Fibroblast of the conjunctiva (primary cell): ENCODE results near the gene SIDT1.

Experiments
- DNase-seq: peaks from one replicate; pipeline ENCODE4 v3.0.0-alpha.2; 2010; ENCODE audit warnings: low read depth

SIDT1 gene

DNA sequence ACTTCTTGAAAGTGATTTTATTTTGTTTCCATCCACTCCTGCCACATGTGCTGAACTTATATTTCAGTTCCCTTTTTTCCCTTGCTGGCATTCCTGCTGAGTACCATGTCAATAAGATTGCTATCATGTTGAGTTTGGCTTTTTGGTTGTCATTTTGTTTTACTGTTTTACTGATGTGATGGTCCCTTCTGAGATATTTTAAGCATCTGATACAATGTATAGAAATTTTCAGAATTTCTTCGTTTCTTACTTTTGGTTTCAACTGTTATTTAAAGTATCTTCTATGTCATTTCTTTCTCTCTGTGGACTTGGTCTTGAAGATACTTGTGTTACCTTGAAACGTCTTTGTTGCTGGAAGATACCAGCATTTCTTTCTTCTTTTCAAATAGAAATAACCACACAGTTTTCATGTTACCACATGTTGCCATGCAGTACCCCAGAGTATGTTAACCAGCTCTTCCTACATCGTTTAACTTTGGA is 14.1 kb downstream of the SIDT1 start:
- no peak for DNase-seq

DNA sequence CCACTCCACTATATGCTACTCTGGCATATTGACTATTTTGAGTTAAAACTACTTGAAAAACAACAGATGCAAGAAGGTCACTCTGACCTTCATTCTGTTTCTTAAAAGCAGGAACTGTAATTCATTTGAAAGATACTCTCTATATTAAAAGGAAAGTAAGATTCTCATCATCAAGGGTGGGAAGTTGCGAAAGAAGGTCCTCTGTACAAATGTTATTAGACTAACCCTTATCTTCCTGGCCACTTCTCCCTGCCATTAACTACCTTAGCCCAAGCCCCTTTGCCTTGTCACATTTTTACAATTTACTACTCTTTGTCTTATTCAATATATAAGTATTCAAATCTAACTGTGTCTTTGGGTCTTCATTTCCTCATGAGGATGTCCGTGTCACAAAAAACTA is 16.1 kb downstream of the SIDT1 start:
- DNase-seq, result no peak

DNA sequence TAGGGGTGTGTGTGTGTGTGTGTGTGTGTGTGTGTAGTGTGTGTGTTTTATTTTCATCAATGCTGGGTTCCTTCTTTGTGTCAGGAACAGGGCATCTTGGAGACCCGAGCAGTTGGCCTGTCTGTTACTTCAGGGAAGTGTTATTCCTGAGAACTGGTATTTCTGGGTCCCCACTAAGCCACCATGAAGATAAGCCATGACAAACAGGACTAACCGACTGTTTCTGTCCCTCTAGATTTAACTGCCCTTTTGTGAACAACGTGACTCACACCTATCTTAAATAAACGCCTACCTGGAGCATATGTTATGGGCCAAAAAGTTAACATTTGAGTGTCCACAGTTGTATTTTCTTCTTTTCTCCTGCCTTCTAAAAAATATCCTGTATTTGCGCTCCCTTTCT is 19.5 kb downstream of the SIDT1 start:
- no peak for DNase-seq

DNA sequence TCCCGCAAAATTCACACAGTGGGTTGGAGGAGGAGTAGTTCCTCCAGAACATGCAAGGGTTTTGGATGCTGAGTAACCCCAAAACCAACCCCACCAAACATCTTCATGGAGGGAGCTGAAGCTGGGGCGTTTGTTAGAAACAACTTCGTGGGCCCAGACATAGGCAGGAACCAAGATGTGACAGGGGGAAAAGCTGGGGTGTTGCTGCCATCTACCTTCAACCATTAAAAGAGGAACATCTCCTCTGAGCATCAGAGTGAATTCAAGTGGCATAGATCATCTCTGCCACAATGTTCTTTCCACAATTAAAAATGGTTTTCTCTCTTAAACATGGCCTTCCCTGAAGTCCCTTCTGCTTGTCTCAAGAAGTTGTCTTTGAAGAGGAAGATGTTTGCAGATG is 20.5 kb downstream of the SIDT1 start:
- DNase-seq, result no peak

DNA sequence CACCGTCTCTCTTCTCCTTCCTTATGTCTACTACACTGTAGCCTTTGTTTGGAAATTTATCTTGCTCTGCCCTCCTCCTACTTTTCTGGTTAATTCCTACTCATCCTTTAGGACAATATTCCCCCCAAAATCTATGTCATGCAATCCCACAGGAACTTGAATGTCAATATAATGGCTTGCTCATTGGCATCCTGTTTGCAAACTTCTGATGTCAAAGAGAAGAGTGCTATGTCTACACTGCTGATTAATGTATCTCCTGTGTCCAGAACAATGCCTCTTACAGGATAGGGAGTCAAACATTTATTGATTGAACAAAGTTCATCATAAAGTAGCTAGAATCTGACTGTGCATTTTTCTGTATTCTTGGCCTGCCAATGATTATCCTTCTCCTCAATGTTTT is 22.8 kb downstream of the SIDT1 start:
- no peak for DNase-seq

DNA sequence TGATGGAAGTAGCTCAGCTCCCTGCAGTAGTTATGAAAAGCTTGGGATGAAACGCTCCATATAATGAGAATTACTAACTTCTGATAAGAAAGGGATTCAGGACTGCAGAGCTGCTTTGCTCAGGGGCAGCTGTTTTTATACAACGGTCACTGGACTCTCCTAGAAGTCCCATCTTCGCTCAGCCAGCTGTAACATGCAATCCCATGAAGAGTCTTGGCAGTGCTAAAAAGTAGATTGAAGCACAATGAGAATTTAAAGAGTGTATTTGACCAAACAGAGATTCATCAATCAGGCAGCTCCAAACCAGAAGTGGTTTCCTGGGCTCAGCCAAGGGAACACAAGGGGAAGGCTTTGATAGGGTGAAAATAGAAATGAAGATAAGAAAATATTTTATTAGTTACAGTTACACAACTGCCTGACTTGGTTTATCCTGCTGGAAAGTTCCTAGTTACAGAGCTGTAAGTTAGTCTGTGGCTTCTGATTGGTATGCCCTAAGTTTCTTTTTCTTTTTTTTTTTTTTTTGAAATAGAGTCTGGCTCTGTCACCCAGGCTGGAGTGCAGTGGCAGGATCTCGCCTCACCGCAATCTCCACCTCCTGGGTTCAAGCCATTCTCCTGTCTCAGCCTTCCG is 24.1 kb downstream of the SIDT1 start:
- DNase-seq, result no peak

DNA sequence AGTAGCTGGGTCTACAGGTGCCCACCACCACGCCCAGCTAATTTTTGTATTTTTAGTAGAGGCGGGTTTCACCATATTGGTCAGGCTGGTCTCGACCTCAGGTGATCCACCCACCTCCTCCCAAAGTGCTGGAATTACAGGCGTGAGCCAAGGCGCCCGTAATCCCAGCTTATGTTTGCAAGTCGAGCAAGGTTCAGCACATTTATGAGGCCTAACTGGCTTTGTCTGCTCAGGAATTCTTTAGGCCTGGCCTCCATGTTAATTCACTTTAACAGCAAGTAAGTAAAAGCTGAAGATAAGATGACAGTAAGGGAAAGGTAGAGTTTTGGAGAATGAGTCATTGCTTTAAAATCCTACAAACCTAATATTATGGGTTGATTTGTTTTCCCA is 24.6 kb downstream of the SIDT1 start:
- no peak for DNase-seq

DNA sequence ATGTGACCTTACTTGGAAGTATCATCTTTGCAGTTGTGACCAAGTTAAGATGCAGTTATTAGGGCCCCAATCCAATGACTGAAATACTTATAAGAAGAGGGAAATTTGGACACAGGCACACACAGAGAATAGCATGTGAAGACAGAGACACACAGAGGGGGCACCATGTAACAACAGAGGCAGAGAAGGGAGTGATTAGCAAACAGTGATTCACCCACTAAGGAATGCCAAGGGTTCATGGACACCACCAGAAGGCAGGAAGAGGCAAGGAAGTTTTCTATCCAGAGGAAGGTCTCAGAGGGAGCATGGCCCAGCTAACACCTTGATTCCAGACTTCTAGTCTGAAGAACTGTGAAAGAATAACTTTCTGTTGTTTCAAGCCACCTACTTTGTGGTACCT is 25.0 kb downstream of the SIDT1 start:
- no peak for DNase-seq

DNA sequence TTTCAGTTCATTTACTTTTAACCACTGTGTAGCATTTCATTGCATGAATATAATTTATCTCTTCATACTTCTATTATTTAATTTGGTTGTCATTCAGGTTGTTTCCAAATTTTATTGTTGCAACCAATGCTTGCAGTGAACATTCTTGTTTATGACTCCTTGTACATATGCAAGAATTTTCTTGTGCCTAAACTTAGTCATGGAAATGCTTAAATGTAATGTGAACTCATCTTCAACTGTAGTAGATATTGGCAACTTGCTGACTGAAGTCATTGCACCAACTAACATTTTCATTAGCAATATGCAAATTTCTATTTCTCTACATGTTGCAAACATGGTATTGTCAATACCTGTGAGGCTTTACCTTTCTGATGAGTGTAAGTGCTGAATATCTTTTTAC is 26.7 kb downstream of the SIDT1 start:
- no peak for DNase-seq

DNA sequence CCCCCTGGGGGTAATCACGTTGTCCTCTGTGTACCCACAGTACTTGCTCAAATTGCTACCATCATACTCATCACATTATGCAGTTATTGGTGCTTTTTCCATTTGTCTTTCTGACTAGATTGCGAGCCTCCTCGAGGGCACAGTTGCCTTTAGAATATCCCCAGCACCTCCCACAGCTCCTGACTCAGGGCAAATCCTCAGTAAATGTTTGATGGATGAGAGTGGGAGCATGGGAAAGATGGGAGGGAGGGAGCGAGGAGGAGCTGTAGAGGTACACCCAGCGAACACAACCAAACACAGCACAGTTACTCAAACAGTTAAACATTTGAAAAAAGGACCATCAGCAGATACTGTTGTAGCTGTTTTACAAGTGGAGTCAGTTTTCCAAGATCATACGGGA is 27.9 kb downstream of the SIDT1 start:
- DNase-seq, result no peak

DNA sequence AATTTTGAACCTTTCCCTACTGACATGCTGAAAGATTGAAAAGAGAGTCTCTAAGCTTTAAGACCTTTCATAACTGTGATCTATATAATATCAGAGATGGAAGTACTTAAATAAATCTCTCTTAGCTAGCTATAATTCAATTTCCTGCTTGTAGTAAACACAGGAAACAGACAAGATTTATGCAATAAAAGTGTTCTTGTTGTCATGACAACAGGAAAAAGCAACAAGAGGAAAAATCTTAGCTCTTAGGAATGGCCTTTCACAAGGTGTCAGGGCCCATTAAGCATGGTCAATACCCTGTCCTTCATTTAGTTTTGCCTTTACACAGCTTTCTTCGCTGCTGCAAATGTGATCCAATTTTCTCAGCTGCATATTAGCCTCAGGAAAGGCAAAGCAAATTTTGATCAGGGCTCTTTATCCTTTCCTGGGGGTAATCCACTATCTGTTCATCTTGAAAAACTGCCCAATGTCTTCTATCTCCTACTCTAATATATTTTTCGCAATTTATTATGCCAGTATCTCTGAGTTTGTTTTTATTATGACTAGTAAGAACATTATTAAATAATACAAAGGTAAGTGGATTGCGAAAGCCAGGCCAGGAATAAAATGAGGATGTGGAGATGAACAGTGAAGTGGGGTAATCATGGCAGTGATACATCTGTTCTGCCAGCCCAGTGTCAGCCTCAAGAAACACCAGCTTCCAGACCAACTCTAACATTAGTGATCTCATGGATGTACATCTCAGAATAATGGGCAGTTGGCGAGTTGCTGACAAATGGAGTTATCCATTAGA is 28.7 kb downstream of the SIDT1 start:
- no peak for DNase-seq

DNA sequence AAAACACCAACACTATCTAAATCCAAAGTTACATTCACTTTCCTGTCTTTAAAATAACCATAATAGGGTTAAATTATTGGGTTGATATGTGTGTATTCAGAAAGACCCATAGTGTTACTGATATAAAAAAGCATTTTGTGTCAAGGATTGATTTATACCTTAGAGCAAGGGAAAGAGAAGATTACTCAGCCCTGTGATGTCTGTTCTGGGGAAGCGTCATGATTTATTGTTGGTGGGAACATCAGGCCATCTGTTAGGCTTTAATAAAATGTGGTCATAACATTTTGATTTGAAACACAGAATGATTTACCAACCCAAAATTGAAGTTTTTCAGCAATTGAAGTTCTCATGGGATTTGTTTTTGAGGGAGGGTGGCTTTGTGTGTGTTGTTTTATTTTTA is 33.2 kb downstream of the SIDT1 start:
- no peak for DNase-seq

DNA sequence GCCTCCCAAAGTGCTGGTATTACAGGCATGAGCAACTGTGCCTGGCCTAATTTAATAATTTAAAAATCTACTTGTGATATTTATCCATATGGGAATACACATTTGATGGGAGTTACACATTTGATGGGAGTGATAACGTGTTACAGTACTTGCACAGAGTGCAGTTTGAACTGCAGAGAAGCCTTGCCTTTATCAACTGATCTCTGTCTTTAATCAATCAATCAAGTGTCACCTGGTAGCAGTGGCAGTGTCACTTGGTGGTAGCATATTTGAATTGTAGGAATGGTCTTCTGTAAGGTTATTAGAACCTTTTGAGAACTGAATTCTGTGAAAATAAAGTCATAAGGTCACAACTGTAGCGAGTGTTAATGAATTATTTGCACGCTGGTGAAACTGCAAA is 37.8 kb downstream of the SIDT1 start:
- DNase-seq, result no peak

DNA sequence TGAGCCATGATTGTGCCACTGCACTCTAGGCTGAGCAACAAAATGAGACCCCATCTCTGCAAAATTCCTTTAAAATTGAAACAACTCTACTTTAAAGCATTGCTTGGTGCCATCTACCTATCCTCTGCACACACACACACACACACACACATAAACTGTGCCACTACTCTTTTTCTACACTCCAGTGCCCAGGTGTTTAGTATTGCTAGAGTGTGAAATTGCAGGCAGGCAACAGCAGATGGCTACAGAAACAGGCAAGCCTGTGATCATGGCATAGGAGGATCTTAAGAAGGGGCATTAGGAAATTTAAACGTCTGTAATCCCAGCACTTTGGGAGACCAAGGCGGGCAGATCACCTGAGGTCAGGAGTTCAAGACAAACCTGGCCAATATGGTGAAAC is 39.0 kb downstream of the SIDT1 start:
- DNase-seq, result no peak

DNA sequence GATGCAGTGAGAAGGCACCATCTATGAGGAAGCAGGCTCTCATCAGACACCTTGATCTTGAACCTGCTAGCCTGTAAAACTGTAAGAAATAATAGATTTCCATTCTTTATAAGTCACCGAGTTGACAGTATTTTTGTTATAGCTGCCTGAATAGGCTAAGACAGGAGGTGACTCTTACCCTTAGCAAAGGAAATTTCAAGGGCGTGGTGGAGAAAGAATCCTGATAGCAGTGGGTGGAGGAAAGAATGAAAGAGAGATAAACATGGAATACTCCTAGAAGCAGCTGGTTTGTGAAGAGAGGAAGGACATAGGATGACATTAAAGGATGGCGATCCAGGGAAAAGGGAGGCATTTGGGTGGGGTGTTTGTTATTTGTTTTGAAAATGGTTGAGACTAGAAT is 41.4 kb downstream of the SIDT1 start:
- DNase-seq, result no peak

DNA sequence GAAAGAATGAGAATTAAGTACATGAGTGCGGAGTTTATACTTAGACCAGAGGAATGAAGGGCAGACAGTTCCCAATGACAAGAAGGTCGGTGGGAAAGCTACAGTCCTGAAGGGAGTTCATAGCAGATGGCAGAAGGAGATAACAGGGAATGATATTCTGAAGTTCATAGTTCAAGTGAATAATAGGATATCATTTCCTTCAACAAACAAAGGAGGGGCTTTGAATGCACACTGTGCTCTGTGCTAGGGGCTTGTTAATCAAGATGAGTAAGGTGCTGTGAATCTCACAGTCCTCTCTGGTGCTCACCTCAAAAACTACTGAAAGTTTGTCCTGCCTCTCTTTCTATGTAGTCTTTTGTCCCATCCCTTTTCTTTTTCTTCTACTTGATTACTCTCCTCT is 41.9 kb downstream of the SIDT1 start:
- no peak for DNase-seq

DNA sequence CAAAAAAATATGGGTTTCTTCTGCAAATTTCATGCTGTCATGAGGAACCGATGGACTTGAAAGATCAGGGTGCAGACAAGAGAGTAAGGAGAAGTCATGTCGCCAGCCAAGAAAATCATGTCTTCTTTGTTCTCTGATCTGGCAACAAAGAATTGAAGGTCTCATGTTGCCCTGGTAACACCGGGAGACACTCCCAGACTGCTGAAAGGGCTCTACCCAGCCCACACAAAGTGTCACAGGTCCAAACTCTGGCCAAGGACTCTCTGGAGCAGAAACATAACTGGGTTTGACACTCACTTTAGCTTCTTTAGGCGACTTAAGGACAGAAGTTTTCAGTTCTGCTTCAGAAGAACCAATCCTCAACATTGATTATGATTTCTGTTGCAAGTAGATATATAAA is 42.9 kb downstream of the SIDT1 start:
- DNase-seq, result no peak

DNA sequence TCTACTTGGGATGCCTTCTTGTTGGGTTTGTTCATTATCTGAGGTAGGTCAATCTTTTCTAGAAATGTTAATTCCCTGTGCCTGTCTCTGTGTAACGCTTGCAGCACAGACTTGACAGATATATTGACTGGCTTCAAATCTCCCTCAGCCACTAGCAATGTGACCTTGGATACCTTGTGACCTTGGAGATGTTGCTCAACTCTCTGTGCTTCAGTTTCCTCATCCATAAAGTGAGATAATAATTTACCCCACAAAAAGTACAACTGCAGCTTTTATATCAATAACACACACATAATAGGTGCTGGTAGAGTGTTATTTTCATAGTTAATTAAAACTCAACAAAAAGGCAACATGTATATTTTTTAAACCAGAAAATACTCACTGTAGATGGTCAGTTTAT is 52.9 kb downstream of the SIDT1 start:
- no peak for DNase-seq

DNA sequence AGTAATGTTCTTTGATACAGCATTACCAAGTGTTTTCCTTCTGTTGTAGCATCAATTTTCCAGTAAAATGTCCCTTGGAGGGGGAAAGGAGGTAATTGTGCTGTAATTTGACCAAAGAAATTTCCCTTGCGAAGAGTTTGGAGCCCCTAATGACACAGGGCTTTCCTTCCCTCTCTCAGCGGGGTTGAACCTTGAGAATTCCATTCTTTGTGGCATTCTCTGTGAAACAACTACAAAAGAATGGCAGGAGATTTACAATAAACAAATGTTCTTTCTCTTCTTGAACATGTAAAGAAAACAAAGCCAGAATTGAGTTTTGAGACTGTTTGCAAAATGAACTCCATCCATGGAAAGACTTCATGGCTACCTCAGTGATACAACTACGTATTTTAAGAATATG is 53.4 kb downstream of the SIDT1 start:
- no peak for DNase-seq

DNA sequence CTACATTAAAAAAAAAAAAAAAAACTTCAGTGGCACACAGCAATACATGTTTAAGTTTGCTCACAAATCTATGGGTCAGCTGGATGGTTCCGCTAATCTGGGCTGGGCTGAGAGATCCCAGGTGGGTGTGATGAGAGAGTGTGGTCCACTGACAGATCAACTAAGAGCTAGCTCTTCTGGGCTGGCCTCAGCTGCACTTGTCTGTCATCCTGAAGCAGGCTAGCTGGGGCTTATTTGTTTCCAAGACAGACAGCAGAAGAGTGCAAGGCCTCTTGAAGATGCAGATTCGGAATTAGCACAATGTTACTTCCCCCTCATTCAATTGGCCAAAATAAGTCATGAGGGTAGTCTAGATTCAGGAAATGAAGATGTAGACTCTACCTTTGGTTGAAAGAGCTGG is 56.5 kb downstream of the SIDT1 start:
- DNase-seq, result no peak

DNA sequence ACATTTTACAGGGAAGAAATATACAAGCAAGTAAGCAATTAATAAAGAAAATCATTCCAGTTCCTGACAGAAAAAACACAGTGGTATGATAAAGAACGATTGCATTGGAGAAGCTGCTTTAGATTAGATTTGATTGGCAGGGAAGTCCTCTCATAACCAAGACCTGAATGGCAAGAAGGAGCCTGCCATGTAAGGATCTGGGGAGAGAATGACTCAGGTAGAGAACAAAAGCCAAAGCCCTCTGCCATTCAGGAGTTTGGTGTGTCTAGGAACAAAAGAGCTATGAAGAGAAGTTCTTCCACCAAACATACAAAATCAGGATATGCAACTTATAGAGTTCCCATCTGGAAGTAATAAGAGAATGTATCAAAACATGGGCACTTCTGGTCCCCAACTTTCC is 57.6 kb downstream of the SIDT1 start:
- DNase-seq, result no peak

DNA sequence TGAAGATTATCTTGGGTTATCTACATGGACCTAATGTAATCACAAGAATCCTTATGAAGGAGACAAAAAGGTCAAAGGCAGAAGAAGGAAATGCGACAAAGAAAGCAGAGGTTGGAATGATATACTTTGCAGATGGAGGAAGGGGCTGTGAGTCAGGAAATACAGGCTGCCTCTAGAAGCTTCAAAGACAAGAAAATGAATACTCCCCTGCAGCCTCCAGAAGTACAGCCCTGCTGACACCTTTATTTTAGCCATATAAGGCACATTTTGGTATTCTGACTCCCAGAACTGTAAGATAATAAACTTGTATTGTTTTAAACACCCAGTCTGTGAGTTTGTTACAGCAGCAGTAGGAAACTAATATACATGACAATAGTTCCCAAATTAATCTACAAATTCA is 58.6 kb downstream of the SIDT1 start:
- no peak for DNase-seq

DNA sequence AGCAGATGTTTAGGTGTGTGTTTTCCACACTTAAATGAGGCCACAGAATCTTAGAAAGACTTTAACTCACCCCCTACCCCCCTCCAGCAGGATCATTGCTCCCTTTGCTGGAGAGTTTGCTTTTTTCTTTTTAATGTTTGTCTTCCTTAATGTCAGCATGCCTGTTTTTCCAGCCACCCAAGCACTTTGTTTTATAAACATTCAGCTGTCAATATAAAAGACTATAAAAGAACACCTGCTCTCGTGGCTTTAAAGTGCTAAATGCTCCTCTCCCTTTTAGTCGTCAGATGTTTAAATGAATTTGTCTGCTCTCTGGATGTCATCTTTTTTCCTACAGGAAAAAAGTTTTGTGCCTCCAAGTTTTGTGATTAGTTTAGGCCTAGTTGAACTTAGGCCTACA is 61.7 kb downstream of the SIDT1 start:
- DNase-seq, result no peak
